OCI-LY7 (cell line): ENCODE data around the gene RASGRP1.

Experiments
- CTCF ChIP-seq: fragments of 200-600 bp; sonication (generic); conservative IDR thresholded peaks from 2 replicates; pipeline ENCODE4 v1.5.1; 2014; ENCODE audit warnings: mild to moderate bottlenecking, antibody characterized with exemption, low read length, moderate library complexity, mixed read lengths
- EZH2phosphoT487 ChIP-seq: fragments of 200-600 bp; sonication (generic); IDR thresholded peaks from 2 replicates; pipeline ENCODE4 v1.6.1; 2018; ENCODE audit warnings: low read depth, borderline replicate concordance, mild to moderate bottlenecking, mixed run types, antibody characterized with exemption, low read length, moderate library complexity, mixed read lengths

- no peak for TF ChIP-seq CTCF
- no peak for TF ChIP-seq EZH2phosphoT487
These were observed 59.7 kb downstream of the RASGRP1 start for GRCh38 chr15:38504680-38505467.
